NCI-H2107 treated with DMSO at 0.1 percent for 48 hours (cell line): ENCODE results near the gene PRKCE.
A peak's percentile ranks its signal among the peaks of the same experiment; 100 is the strongest.

Source experiments
- DNase-seq: peaks from one replicate; lab custom pipeline; 2025; ENCODE audit not compliant: unreplicated experiment; lab: John Stamatoyannopoulos, UW

PRKCE gene

DNA sequence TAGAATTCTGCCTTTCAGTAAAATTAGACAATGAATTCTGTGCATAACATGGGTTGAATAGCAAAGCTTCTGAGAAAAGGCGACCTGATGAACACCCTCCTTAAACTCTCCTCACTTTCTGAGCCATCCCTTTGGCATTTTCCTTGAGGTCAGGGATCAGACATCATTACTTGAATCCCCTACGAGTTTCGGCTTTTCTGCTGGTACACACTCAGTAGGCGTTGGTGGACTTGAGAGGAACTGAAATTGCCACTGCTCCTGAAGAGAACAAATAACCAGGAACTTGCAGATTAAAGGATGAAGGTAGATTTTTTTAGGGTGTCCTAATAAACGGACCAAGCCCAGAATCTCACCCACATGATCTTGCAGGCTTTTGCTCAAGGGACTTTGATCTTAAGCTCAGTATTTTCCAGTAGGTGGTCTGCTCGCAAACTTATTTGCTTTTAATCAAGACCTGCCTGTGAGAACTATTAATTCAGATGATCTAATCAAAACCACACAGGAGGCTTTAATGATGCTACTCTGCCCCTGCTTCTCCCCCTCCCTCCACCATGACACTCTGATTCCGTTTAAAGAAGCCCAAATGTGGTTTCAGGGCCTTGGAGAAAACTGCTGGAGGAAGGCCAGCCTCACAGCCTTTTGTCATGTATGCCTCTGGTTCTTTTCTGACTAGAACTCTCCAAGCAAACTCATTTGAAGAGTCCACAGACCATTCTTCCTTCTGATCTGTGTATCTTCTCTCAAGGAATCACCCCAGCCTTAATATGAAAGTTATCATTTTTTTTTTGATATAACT lies 124.9 kb downstream of the PRKCE start:
- DNase-seq: no peak

DNA sequence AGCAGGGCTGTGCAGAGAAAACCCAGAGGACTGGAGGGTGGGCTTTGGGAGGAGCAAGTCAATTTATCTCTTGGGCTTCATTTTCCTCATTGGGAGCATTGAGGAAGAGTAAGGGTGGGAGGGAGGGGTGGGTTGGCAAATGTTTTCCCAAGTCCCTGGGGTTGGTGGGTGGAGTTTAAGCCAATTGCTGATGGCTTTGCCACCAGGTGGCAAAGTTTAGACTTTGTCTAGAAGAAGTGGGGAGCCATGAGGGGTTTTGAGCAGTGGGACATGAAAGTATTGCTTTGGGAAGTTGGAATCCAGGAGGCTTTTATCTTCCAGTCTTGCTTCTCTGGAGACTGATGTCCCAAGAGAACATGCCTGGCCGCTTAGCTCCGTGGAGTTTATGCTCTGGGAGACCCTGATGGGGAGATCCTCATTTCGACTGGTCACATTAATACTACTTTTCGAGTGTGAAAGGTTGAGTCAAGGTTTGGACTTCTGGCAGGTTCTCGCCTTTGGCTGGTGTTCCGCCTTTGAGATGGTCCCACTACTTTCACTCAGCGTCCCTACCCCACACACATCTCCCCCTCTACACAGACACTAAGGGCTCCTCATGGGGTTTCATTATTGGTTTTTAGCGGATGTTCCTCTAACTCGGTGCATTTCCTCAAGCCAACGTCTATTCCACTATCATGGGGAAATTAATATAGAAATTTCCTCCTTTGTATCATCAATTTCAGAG lies 126.7 kb downstream of the PRKCE start:
- no peak for DNase-seq

DNA sequence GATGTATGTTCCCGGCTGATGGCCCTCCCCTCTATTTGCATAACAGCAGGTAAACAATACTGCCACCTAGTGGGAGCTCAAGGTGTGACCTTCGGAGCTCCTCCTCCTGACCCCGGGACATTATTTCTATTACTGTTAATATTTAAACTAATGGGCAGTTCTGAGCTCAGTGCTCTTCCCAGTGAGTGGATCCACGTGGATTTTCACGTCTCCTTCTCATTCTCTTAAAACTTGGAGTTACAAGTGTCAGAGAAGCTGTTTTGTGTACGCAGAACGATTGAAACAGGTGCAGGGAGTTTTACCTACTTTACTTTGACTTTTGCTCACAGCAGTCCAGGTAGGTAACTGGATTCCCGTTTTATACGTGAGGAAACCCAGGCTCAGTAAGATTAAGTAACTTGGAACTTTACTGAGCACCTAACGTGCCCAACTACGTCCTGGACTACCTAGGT lies 127.3 kb downstream of the PRKCE start:
- DNase-seq: peak; percentile 28

DNA sequence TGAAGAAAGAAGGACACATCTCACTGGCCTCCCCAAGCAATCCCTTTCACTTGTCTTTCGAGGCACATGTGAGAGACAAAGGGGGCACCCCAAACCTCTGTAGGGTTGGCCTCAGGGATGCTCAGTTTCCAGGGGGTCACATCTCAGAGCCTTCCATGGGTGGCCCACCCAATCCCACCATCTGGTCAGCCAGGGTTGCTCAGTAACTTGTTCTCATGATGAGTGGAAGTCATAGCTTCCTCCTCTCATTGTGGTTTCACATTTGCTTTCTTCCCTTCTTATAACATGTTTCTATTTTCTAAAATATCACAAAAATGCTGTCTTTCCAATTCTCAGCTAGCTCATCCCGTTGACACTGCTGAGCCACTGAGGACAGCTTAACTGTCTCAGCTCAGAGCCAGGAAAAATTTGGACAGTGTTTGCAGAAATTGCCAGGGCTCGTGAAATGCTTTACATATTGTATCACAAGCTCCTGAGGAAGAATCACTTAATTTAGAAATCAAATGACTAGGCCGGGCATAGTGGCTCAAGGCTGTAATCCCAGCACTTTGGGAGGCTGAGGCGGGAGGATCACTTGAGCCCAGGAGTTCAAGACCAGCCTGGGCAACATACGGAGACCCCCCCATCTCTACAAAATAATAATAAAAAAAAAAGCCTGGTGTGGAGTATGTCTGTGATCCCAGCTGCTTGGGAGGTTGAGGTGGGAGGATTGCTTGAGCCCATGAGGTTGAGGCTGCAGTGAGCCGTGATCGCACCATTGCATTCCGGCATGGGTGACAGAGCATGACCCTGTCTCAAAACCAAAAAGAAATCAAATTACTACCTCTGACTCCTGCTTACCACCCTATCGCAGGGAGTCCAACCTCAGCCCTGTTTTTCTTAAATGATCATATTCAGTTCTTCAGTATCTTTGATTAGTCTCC lies 129.3 kb downstream of the PRKCE start:
- DNase-seq: no peak

DNA sequence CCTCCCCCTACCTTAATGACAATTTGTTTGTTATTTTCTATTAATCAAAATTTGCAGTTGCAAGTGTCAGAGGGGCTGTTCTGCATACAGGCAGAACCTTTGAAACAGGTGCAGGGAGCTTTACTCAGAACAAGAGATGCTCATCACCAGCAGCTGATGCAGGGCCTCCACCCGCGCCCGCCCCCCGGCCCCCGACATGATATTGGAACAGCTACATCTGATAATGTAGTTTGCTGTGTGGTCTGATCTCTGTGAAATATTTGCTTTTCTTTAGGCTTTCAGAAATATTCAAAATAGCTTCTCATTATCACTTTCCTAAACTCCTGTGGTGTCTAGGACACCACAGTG lies 130.0 kb downstream of the PRKCE start:
- no peak for DNase-seq

DNA sequence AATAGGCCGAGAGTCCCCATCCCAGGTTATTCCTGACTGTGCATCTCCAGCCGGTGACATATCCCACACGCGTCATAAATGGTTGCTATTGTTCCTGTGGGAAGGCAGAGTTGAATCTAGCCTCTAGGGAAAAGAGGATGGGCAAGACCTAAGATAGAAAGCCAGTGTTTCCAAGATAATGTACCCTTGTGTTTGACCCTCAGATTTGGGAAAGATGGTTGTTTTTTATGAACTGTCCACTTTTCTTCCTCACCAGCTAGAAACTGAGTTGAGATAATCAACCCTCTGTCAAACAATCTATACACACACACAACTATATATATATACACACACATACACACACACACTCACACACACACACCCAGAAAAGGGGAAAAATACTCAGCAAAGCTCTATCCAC lies 131.0 kb downstream of the PRKCE start:
- no peak for DNase-seq

DNA sequence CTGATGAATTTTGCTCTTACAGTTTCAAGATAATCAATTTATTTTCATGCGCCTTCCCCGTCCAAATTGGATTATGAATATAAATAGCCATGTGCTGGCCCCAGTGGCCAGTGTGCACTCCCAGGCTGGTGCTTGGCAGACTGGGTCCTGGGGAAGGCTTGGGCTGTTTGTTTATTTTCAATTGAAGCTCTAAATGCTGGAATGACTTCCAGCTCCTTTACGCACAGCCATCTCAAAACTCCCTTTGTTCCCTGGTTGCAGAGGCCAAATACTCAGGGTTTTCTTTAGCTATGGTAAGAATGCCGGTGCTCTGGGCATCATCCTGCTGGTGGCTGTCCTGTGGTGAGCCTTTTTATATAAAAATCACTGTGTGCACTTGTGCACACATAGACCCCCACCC lies 131.5 kb downstream of the PRKCE start:
- no peak for DNase-seq

DNA sequence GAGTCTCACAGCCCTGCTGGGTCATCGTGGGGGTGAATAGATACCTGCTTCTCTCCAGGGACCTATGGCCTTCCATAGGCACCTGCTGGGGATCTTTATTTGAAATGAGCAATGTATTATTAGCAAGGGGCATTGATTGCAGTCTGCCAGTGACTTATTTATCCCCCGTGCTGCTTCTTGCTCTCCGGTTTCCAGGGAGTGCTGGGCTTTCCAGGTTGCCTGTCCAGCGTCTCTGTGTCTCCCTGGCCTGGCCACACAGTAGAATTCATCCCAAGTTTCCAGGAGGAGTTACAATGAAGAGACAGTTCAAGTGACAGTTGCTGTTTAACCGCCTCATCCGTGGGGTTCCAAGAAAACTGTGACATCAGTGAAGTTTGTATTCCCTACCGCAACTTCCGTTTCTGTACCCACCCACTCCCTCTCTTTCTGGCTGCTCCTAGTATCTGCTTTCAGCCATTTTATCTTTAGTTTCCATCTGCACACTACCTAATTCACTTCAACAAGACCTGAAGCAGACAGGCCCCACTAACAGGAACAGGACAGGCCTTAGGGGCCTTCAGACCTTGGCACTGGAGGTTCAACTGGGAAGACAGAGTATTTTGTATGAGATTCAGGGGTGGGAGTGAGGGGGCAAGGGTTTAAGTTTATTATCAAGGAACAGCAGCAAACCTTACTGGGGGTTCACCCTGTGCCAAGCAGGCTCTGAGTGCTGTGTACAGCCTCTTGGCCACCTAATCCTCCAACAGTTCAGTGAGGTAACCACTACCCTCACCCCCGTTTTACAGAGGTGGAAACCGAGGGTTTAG lies 134.8 kb downstream of the PRKCE start:
- DNase-seq: no peak

DNA sequence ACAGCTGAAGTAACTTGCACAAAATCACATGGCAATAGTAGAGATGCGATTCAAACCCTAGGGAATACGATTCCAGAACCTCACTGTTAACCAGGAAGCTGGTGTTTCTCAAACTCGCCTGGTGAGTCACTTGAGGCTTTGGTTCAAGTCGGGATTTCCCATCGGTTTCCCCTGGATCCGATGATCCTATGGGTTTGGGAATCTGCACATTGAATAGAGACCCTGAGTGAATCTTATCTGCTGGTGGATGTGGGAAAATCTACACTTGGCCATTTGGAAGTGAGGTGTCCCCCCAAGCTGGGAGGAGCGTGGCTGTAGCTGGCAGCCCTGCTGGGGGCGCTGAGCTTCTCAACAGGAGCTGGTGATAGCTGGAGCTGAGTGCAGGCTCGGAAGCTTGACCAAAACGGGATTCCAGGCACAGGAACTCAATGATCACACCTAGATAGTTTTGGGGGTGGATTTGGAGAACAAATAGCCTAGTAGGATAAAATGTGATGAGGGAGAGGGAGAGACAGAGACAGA lies 135.4 kb downstream of the PRKCE start:
- DNase-seq: no peak

DNA sequence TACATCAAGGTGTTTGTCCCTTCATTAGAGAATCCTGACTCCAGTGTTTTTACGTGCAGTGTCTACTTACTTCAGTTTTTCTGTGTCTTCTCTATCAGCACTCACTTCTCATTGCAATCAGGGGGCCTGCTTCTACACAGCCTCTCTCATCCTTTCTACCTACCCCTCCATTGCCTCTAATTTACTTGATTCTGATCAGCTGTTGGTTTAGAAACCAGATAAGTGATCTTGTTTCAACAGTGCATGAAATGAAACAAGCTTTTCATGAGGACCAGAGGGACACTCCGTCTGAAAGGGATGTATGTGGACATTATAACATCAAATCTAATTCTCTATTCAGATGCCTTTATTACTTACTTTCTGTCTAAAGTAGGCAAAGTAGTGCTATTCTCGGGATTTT lies 136.9 kb downstream of the PRKCE start:
- DNase-seq: no peak

DNA sequence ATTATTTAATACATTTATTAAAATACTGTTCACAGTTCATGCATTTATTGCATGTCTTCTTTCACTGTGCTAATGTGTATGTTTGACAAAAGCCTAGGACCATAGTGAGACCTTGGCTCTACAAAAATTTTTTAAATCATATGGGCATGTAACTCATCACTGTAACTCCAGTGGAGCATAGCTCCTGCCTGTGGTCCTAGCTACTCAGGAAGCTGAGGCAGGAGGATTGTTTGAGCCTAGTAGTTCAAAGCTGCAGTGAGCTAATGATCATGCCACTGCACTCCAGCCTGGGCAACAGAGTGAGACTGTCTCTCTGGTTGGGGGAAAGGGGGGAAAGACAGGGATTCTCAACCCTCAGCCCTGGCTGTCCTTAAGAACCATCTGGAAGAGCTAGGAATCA lies 137.8 kb downstream of the PRKCE start:
- no peak for DNase-seq

DNA sequence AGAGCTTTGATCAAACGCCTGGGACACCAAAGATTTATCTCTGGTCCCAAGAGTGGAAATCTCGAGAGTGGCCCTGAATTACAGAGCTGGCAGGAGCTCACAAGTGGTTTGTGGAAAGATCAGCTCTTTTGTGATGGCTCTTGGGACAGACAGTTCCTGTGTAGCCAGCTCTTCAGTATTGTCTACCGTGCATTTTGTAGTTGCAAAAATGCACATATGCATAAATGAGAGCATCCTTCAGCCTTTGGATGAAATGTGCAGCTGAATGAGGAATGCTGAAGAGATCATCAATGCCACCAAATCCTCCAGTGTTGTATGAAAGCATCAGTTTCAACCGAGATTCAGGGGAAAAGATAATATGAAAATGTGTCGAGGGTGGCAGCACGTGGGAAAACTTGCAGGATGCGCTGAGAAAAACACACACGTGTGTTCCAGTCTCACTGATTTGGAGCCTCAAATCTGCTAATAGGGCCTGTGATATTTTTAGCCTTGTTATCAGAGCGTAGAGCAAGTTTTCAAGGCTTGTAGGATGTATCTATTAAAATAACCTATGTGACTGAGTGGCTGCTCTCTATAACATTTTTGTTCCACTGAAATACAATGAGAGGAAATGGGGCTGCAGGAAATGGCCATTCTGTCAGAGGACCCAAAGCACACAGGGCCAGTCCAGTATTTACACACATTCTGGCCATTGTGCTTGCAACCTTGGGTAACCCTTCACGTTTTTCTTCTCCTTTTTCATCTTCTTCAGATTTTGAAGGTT lies 138.7 kb downstream of the PRKCE start:
- no peak for DNase-seq

DNA sequence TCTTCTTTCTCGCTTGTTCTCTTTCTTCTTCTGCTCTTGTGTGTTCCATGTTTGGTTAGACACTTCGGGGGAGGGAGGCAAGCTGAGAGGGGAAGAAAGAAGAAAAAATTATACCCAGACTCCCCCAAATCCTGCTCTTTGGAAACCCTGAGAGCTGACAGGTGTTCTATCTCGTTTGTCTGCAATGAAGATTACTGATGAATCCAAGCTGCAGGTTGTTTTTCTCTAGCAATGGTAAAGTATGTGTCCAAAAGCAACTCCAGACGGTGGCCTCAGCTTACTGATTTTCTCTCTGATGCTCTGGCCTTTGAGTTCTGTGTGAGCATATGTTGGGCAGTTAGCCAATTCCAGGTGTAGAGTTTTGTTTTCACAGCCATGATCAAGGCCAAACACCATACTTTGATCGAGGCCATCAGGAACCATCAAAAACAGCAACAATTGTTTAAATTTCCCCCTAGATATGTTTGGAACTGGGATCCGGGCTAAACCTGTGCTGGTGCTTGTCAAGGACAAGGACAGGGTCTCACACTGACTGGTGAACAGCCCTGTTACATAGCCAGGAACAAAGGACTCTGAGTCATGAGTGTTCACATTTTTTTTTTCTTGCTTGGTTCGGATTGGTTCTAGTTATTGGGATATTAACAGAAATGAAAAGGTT lies 142.0 kb downstream of the PRKCE start:
- DNase-seq: peak; percentile 55

DNA sequence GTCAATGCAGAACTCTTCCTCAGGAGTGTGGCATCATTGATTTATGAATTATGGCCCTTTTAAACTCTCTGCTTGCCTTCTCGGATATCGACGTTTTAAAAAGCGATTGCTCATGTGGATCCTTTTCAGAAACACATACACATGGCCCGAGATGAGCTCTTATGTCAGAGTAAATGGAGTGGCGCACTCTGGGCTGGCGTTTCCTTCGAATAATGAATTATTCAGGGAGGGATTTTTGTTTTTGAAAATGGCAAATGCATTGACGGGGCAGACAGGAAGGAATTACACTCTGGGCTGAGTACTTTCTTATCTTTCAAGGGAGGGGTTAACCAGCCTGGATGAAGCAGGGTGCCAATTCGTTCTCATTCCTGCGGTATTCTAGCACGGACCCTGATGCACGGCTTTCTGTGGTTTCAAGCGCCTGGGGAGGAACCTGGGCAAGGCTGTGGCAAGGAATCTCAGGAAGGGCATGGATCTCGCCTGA lies 142.7 kb downstream of the PRKCE start:
- DNase-seq: peak; percentile 56

DNA sequence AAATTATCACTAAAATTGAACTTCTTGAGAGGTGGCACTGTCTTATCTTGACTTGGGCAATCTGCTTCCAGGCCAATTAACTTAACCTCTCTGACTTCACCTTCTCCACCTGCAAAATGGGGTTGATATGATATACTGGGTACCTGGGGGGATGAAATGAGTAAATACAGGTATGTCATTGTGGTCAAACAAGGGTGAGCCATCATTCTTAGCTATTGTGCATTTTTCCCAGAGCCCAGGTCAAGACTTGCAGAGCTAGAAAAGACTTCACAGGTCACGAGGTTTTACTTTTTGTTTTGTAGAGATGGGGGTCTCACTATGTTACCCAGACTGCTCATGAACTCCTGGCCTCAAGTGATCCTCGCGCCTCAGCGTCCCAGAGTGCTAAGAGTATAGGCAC lies 145.0 kb downstream of the PRKCE start:
- no peak for DNase-seq

DNA sequence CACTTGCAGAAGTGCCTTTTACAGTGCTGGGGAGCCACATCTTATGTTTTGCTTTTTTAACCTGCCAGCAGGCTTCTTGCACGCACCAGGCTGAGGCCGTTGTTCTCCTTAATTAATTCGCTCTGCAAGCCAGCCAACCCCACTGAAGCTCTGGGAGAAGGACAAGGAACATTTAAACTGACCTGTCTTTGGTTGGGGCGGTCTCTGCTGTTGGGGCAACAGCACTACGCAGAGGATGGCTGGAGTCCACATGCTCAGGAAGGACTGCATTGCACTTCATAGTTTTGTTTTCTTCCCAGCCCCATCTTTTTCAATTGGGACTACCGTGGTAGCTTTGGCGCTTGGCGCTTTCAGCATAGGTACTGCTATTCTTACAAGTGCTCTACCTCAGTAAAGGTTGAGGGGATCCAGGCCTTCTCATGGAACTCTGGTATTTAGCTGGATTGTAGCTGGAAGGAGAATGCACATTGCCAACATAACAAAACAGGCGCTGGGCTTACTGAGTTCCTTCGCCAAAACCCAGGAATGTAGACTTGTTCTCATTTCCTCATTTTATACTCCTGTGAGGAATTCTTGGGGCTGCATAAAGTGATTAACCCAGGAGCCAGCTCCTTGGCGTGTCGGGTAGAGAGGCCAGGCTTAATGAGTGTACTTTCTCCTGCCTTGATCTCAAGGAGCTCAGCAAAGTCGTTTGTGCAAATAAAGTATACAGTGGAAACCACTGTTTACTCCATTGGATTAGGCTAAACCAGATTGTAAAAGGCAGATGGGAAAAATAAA lies 146.2 kb downstream of the PRKCE start:
- DNase-seq: peak; percentile 45

DNA sequence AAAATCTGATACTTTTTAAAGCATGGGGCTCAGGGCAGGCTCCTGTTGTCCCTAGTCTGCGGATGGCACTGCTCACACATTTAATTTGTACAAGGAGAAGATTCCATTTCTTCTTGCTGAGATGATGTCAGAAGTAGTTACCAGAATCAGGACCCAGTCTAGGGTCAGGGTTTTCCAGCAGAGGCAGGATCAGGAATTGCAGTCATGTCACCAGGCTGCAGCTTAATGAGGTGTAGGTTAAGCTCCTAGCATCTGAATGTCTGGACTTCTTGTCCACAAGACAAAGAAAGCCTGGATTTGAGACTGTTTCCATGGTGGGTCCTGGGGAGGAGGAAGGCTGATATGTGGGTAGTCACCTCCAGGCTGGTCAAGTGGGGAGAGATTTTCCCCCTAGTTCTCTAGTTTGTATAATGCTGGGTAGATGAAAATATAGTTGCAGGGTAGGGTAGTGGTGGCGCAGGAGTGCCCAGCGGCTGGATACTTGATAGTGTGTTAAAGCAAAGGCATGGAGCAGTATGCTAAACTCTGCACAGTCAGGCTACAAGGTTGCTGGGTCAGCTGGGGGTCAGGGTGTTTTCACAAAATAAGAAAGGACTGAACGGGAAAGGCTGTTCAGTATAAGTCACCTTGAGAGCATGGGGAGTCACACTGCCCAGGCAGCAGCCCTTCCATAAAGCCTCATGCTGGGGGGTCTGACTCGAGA lies 148.4 kb downstream of the PRKCE start:
- no peak for DNase-seq
